GM23338 (cell line): ENCODE results near the gene ZG16B. TPM values are rescaled to one million over a fixed set of nuclear protein-coding genes. Genes with fewer than 3 reads are reported as not detected.

ENCODE experiments used
- ATAC-seq: fragments of 200-7000 bp; cut with Tn5 transposase; 3 replicates; pipeline ENCODE4 v1.9.1; 2020
- DNase-seq: peaks from one replicate; pipeline ENCODE4 v3.0.0-alpha.2; 2015; ENCODE audit warnings: low spot score
- H2AFZ ChIP-seq: fragments of 200-600 bp; sonication (generic); 2 replicates; pipeline ENCODE4 v1.8.0; 2016; ENCODE audit warnings: antibody characterized with exemption, mild to moderate bottlenecking, moderate library complexity
- H3F3A ChIP-seq: fragments of 200-600 bp; sonication (generic); replicated peaks from 2 replicates; pipeline ENCODE4 v1.8.0; 2017; ENCODE audit warnings: antibody characterized with exemption, mixed run types, low read depth
- H3K27ac ChIP-seq: fragments of 200-600 bp; sonication (generic); 2 replicates; pipeline ENCODE4 v1.6.1; 2016; ENCODE audit warnings: low read depth
- H3K27me3 ChIP-seq: fragments of 200-600 bp; sonication (generic); 2 replicates; pipeline ENCODE4 v1.8.0; 2016; ENCODE audit warnings: mild to moderate bottlenecking, mixed run types, moderate library complexity; ENCODE audit not compliant: insufficient read depth
- H3K36me3 ChIP-seq: fragments of 200-600 bp; sonication (generic); 2 replicates; pipeline ENCODE4 v1.8.0; 2016; ENCODE audit warnings: mild to moderate bottlenecking; ENCODE audit not compliant: insufficient read depth
- H3K4me1 ChIP-seq: fragments of 200-600 bp; sonication (generic); 2 replicates; pipeline ENCODE4 v1.8.0; 2016; ENCODE audit warnings: mild to moderate bottlenecking, moderate library complexity; ENCODE audit not compliant: insufficient read depth
- H3K4me2 ChIP-seq: fragments of 200-600 bp; sonication (generic); 2 replicates; pipeline ENCODE4 v1.7.1; 2017; ENCODE audit warnings: mixed run types
- H3K4me3 ChIP-seq: fragments of 200-600 bp; sonication (generic); 2 replicates; pipeline ENCODE4 v1.6.1; 2016; ENCODE audit warnings: mixed run types
- H3K79me2 ChIP-seq: fragments of 200-600 bp; sonication (generic); replicated peaks from 2 replicates; pipeline ENCODE4 v1.8.0; 2017; ENCODE audit warnings: mild to moderate bottlenecking; ENCODE audit not compliant: insufficient read depth
- H3K9me2 ChIP-seq: fragments of 200-600 bp; sonication (generic); 2 replicates; pipeline ENCODE4 v1.8.0; 2017; ENCODE audit not compliant: insufficient read depth
- H4K20me1 ChIP-seq: fragments of 200-600 bp; sonication (generic); replicated peaks from 2 replicates; pipeline ENCODE4 v1.8.0; 2017; ENCODE audit warnings: mild to moderate bottlenecking; ENCODE audit not compliant: insufficient read depth
- H3K27ac Mint-ChIP-seq: 2 replicates; pipeline ENCODE4 v1.8.0; 2020; ENCODE audit warnings: inconsistent platforms, mild to moderate bottlenecking, moderate library complexity, mixed read lengths
- H3K27me3 Mint-ChIP-seq: 3 replicates; pipeline ENCODE4 v1.8.0; 2022; ENCODE audit warnings: low read depth, mild to moderate bottlenecking, moderate library complexity, mixed read lengths, inconsistent platforms; ENCODE audit not compliant: insufficient read depth, poor library complexity
- H3K36me3 Mint-ChIP-seq: 3 replicates; pipeline ENCODE4 v1.8.0; 2021; ENCODE audit warnings: low read depth, mild to moderate bottlenecking, inconsistent platforms, moderate library complexity, mixed read lengths
- H3K4me1 Mint-ChIP-seq: 3 replicates; pipeline ENCODE4 v1.8.0; 2020; ENCODE audit warnings: mild to moderate bottlenecking, inconsistent platforms, mixed read lengths
- H3K4me3 Mint-ChIP-seq: 3 replicates; pipeline ENCODE4 v1.8.0; 2021; ENCODE audit warnings: moderate library complexity, mild to moderate bottlenecking, inconsistent platforms, mixed read lengths
- H3K9me3 Mint-ChIP-seq: 3 replicates; pipeline ENCODE4 v1.8.0; 2020; ENCODE audit warnings: moderate library complexity, mild to moderate bottlenecking, inconsistent platforms, mixed read lengths
- CREB1 ChIP-seq: fragments of 250-450 bp; sonication (Bioruptor Pico); IDR thresholded peaks from 2 replicates; pipeline ENCODE4 v1.5.0; 2020; ENCODE audit warnings: low read depth, mild to moderate bottlenecking, moderate library complexity
- EZH2 ChIP-seq: fragments of 200-600 bp; sonication (generic); IDR thresholded peaks from one replicate; pipeline ENCODE4 v1.8.0; 2017; ENCODE audit warnings: antibody characterized with exemption, mild to moderate bottlenecking, low read depth; ENCODE audit not compliant: unreplicated experiment
- EZH2phosphoT487 ChIP-seq: fragments of 200-600 bp; sonication (generic); IDR thresholded peaks from one replicate; pipeline ENCODE4 v1.8.1; 2018; ENCODE audit warnings: antibody characterized with exemption; ENCODE audit not compliant: unreplicated experiment
- JUNB ChIP-seq: IDR thresholded peaks from one replicate; pipeline ENCODE4 v1.6.1; 2016; ENCODE audit warnings: antibody characterized with exemption; ENCODE audit not compliant: unreplicated experiment
- NANOG ChIP-seq: IDR thresholded peaks from 2 replicates; pipeline ENCODE4 v1.6.1; 2016; ENCODE audit warnings: antibody characterized with exemption, borderline replicate concordance
- POLR2AphosphoS5 ChIP-seq: IDR thresholded peaks from 2 replicates; pipeline ENCODE4 v1.6.1; 2016; ENCODE audit warnings: antibody characterized with exemption, low read depth
- REST ChIP-seq: IDR thresholded peaks from one replicate; pipeline ENCODE4 v1.6.1; 2018; ENCODE audit warnings: antibody characterized with exemption; ENCODE audit not compliant: unreplicated experiment
- STAT1 ChIP-seq: IDR thresholded peaks from one replicate; pipeline ENCODE4 v1.6.1; 2016; ENCODE audit warnings: antibody characterized with exemption; ENCODE audit not compliant: unreplicated experiment
- ZNF114 ChIP-seq: fragments of 250-450 bp; sonication (Bioruptor Pico); IDR thresholded peaks from 2 replicates; pipeline ENCODE4 v1.5.0; 2020; ENCODE audit warnings: mild to moderate bottlenecking, moderate library complexity
- ZNF331 ChIP-seq: fragments of 250-450 bp; sonication (Bioruptor Pico); IDR thresholded peaks from 2 replicates; pipeline ENCODE4 v1.5.0; 2020; ENCODE audit warnings: low read depth, mild to moderate bottlenecking, moderate library complexity
- polyA plus RNA-seq: library from polyadenylated mRNA; unstranded; fragments of >200 nt; fragmentation: Nextera tagmentation; extraction: Ambion mirVana; gene quantifications from 2 replicates; pipeline ENCODE4 v1.2.1, GENCODE V29; 2016
- total RNA-seq: library from RNA; depleted of rRNA; stranded (reverse); fragments of >200 nt; shearing (Covaris generic); gene quantifications from 2 replicates; pipeline ENCODE4 v1.2.3, GENCODE V29; 2014
- TF ChIP-seq, protein P1 (sequence below): IDR thresholded peaks from 2 replicates; pipeline ENCODE4 v1.6.1; 2016; ENCODE audit warnings: antibody characterized with exemption
- TF ChIP-seq, protein P2 (sequence below): fragments of 250-450 bp; sonication (Bioruptor Pico); IDR thresholded peaks from 2 replicates; pipeline ENCODE4 v1.5.0; 2020; ENCODE audit warnings: mild to moderate bottlenecking, moderate library complexity
- TF ChIP-seq, protein P3 (sequence below), 2 experiments: fragments of 200-600 bp in 1 of 2; sonication (generic) in 1 of 2; conservative IDR thresholded peaks; 2 replicates each; pipeline versions ENCODE4 v1.5.1 to v1.6.1; 2016 to 2017; ENCODE audit warnings: antibody characterized with exemption in 2 of 2, low read depth in 2 of 2, mild to moderate bottlenecking in 2 of 2, moderate library complexity in 1 of 2

Gene ZG16B
- total and polyA plus RNA-seq, 2 experiments from 2014 or later, result not detected

DNA sequence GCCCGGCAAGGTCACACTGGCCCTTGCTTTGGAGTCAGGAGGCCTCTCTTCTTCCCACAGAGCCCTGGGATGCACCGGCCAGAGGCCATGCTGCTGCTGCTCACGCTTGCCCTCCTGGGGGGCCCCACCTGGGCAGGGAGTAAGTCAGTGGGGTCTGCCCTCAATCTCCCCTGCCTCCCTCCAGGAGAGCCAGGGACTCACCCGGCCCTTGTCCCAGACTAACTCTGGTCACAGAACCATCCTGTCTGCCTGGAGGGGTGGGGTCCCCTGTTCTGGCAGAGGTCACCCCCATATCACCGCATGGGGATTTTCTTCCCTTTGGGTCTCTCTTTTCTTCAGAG, 222 bp downstream of the ZG16B start:
- Histone ChIP-seq H4K20me1 (no peaks in the 10 kb centered on the region), H3K4me2 (no peak overlapping the region), H3F3A (no peaks in the 10 kb centered on the region), H3K27me3 (no peaks in the 10 kb centered on the region), H3K27ac (no peak overlapping the region), H2AFZ (no peak overlapping the region), H3K9me2 (no peaks in the 10 kb centered on the region), H3K36me3 (no peaks in the 10 kb centered on the region), H3K79me2 (no peaks in the 10 kb centered on the region), H3K4me3 (no peak overlapping the region), H3K4me1 (no peaks in the 10 kb centered on the region)
- H3K4me3 Mint-ChIP-seq, result no peak overlapping the region
- TF ChIP-seq EZH2 (no peak), STAT1 (no peak), POLR2AphosphoS5 (no peak), CREB1 (CRISPR knock-in tag) (no peak), EZH2phosphoT487 (no peak), ZNF114 (CRISPR knock-in tag) (no peak), NANOG (no peak), ZNF331 (CRISPR knock-in tag) (no peak), REST (no peak), JUNB (no peak)
- TF ChIP-seq, protein P1, sequence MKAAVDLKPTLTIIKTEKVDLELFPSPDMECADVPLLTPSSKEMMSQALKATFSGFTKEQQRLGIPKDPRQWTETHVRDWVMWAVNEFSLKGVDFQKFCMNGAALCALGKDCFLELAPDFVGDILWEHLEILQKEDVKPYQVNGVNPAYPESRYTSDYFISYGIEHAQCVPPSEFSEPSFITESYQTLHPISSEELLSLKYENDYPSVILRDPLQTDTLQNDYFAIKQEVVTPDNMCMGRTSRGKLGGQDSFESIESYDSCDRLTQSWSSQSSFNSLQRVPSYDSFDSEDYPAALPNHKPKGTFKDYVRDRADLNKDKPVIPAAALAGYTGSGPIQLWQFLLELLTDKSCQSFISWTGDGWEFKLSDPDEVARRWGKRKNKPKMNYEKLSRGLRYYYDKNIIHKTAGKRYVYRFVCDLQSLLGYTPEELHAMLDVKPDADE, result no peak
- TF ChIP-seq, protein P2, sequence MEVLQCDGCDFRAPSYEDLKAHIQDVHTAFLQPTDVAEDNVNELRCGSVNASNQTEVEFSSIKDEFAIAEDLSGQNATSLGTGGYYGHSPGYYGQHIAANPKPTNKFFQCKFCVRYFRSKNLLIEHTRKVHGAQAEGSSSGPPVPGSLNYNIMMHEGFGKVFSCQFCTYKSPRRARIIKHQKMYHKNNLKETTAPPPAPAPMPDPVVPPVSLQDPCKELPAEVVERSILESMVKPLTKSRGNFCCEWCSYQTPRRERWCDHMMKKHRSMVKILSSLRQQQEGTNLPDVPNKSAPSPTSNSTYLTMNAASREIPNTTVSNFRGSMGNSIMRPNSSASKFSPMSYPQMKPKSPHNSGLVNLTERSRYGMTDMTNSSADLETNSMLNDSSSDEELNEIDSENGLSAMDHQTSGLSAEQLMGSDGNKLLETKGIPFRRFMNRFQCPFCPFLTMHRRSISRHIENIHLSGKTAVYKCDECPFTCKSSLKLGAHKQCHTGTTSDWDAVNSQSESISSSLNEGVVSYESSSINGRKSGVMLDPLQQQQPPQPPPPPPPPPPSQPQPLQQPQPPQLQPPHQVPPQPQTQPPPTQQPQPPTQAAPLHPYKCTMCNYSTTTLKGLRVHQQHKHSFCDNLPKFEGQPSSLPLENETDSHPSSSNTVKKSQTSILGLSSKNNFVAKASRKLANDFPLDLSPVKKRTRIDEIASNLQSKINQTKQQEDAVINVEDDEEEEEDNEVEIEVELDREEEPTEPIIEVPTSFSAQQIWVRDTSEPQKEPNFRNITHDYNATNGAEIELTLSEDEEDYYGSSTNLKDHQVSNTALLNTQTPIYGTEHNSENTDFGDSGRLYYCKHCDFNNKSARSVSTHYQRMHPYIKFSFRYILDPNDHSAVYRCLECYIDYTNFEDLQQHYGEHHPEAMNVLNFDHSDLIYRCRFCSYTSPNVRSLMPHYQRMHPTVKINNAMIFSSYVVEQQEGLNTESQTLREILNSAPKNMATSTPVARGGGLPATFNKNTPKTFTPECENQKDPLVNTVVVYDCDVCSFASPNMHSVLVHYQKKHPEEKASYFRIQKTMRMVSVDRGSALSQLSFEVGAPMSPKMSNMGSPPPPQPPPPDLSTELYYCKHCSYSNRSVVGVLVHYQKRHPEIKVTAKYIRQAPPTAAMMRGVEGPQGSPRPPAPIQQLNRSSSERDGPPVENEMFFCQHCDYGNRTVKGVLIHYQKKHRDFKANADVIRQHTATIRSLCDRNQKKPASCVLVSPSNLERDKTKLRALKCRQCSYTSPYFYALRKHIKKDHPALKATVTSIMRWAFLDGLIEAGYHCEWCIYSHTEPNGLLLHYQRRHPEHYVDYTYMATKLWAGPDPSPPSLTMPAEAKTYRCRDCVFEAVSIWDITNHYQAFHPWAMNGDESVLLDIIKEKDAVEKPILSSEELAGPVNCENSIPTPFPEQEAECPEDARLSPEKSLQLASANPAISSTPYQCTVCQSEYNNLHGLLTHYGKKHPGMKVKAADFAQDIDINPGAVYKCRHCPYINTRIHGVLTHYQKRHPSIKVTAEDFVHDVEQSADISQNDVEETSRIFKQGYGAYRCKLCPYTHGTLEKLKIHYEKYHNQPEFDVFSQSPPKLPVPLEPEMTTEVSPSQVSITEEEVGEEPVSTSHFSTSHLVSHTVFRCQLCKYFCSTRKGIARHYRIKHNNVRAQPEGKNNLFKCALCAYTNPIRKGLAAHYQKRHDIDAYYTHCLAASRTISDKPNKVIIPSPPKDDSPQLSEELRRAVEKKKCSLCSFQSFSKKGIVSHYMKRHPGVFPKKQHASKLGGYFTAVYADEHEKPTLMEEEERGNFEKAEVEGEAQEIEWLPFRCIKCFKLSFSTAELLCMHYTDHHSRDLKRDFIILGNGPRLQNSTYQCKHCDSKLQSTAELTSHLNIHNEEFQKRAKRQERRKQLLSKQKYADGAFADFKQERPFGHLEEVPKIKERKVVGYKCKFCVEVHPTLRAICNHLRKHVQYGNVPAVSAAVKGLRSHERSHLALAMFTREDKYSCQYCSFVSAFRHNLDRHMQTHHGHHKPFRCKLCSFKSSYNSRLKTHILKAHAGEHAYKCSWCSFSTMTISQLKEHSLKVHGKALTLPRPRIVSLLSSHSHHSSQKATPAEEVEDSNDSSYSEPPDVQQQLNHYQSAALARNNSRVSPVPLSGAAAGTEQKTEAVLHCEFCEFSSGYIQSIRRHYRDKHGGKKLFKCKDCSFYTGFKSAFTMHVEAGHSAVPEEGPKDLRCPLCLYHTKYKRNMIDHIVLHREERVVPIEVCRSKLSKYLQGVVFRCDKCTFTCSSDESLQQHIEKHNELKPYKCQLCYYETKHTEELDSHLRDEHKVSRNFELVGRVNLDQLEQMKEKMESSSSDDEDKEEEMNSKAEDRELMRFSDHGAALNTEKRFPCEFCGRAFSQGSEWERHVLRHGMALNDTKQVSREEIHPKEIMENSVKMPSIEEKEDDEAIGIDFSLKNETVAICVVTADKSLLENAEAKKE (CRISPR knock-in tag), result no peak
- TF ChIP-seq, protein P3, sequence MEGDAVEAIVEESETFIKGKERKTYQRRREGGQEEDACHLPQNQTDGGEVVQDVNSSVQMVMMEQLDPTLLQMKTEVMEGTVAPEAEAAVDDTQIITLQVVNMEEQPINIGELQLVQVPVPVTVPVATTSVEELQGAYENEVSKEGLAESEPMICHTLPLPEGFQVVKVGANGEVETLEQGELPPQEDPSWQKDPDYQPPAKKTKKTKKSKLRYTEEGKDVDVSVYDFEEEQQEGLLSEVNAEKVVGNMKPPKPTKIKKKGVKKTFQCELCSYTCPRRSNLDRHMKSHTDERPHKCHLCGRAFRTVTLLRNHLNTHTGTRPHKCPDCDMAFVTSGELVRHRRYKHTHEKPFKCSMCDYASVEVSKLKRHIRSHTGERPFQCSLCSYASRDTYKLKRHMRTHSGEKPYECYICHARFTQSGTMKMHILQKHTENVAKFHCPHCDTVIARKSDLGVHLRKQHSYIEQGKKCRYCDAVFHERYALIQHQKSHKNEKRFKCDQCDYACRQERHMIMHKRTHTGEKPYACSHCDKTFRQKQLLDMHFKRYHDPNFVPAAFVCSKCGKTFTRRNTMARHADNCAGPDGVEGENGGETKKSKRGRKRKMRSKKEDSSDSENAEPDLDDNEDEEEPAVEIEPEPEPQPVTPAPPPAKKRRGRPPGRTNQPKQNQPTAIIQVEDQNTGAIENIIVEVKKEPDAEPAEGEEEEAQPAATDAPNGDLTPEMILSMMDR (conservative IDR thresholded peaks at IDR 0.05; ENCODE audit: low read depth in 2 of 2), result no peak
- no peaks in the 10 kb centered on the region; the same call in 2 of the 3 replicates for H3K9me3 Mint-ChIP-seq
- H3K4me1 Mint-ChIP-seq, result peaks cover under 1% of the 10 kb centered on the region; the same call in 1 of the 3 replicates
- peaks cover 9% of the 10 kb centered on the region for H3K27me3 Mint-ChIP-seq
- no peak overlapping the region for H3K27ac Mint-ChIP-seq
- H3K36me3 Mint-ChIP-seq, result no peaks in the 10 kb centered on the region
- DNase-seq (no peak), ATAC-seq (no peak)
